WERI-Rb-1 (cell line): ENCODE measurements around the gene DPP3.

Source experiments
- DNase-seq: peaks from one replicate; pipeline ENCODE4 v3.0.0-alpha.2; 2020
- H3K27ac ChIP-seq: fragments of 250-450 bp; sonication (Bioruptor Pico); 2 replicates; pipeline ENCODE4 v1.5.1; 2020; ENCODE audit warnings: mild to moderate bottlenecking, moderate library complexity
- H3K27me3 ChIP-seq: fragments of 250-450 bp; sonication (Bioruptor Pico); 2 replicates; pipeline ENCODE4 v1.5.1; 2021; ENCODE audit warnings: mild to moderate bottlenecking, low read depth, moderate library complexity; ENCODE audit not compliant: insufficient read depth, severe bottlenecking
- H3K36me3 ChIP-seq: fragments of 250-450 bp; sonication (Bioruptor Pico); 2 replicates; pipeline ENCODE4 v1.5.1; 2020; ENCODE audit warnings: mild to moderate bottlenecking, moderate library complexity
- H3K4me3 ChIP-seq: 2 replicates; pipeline ENCODE4 v1.5.1; 2011; ENCODE audit warnings: low read depth, mild to moderate bottlenecking, control low read depth, low read length
- H3K9me3 ChIP-seq: fragments of 250-450 bp; sonication (Bioruptor Pico); 2 replicates; pipeline ENCODE4 v1.5.1; 2021; ENCODE audit warnings: mild to moderate bottlenecking, moderate library complexity; ENCODE audit not compliant: severe bottlenecking
- TF ChIP-seq, protein P1 (sequence below): IDR thresholded peaks from 2 replicates; pipeline ENCODE4 v1.5.1; 2011; ENCODE audit warnings: low read depth, mild to moderate bottlenecking, control low read depth, inconsistent platforms, low read length

The DPP3 gene

DNA sequence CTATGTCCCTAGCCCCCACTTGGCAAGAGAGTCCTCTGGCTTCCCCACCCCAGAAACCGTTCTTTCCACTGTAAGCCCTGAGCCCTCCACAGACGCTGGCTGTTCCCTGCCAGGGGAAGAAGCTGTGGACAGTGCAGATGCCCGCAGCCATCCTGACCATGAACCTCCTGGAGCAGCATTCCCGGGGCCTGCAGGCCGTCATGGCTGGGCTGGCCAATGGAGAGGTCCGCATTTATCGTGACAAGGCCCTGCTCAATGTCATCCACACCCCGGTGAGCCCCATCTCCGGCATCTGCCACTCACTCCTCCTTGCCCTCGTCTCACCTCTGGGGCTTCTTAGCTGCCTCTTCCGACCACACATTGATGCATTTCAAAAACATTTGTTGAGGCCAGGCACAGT, 43.4 kb downstream of the DPP3 start:
- Histone ChIP-seq H3K27me3 (no peaks in the 10 kb centered on the region), H3K4me3 (no peak overlapping the region), H3K27ac (no peak overlapping the region), H3K36me3 (peaks cover 58% of the 10 kb centered on the region), H3K9me3 (no peaks in the 10 kb centered on the region)
- DNase-seq, result no peak
- TF ChIP-seq, protein P1, sequence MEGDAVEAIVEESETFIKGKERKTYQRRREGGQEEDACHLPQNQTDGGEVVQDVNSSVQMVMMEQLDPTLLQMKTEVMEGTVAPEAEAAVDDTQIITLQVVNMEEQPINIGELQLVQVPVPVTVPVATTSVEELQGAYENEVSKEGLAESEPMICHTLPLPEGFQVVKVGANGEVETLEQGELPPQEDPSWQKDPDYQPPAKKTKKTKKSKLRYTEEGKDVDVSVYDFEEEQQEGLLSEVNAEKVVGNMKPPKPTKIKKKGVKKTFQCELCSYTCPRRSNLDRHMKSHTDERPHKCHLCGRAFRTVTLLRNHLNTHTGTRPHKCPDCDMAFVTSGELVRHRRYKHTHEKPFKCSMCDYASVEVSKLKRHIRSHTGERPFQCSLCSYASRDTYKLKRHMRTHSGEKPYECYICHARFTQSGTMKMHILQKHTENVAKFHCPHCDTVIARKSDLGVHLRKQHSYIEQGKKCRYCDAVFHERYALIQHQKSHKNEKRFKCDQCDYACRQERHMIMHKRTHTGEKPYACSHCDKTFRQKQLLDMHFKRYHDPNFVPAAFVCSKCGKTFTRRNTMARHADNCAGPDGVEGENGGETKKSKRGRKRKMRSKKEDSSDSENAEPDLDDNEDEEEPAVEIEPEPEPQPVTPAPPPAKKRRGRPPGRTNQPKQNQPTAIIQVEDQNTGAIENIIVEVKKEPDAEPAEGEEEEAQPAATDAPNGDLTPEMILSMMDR, result no peak

DNA sequence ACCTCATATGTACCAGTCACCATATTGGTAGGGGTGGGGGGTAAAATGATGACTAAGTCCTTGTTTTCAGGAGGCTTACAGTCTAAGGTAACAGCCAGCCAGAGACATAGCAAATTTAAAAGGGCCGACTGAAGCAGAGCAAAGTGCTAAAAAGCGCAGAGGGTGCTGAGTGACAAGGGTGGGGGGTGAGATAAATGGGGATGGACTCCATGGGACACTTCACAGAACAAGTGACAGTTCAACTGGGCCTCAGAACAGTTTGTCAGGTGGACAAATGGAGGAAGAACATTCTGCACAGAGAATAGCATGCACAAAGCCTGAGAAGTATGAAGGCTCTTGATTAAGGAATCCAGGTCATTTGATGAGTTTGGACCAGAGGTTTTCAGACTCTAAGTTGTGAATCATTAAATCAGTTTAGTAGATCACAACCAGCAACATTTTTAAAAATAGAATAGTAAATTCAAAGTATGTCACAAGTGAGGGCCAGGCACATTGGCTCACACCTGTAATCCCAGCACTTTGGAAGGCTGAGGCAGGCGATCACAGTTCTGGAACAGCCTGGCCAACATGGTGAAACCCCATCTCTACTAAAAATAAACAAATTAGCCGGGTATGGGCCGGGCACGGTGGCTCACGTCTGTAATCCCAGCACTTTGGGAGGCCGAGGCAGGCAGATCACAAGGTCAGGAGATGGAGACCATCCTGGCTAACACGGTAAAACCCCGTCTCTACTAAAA, 44.2 kb downstream of the DPP3 start:
- Histone ChIP-seq H3K4me3 (no peak overlapping the region), H3K9me3 (no peaks in the 10 kb centered on the region), H3K36me3 (peaks cover 50% of the 10 kb centered on the region), H3K27me3 (no peaks in the 10 kb centered on the region), H3K27ac (no peak overlapping the region)
- DNase-seq, result no peak
- TF ChIP-seq, protein P1, result no peak

DNA sequence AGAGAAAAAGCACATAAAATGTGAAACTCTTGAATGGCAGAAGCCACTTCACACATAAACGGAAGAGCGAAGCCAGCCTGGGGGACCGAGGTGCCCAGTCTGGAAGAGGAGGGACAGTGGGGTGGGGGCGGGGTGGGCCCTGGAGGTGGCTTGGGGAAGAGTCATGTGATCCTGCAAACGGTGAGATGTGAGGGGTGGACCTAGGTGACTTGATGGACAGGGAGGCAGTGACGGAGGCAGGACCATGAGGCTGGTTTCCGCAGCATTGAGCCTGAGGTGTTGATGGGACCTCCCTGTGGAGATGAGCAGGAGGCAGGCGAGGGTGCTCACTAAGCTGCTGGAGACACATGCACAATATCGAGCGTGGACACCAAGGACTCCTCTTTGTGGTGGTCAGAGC, 48.8 kb downstream of the DPP3 start:
- no peaks in the 10 kb centered on the region for H3K9me3 ChIP-seq
- peaks cover 15% of the 10 kb centered on the region for H3K36me3 ChIP-seq
- H3K27ac ChIP-seq, result no peak overlapping the region
- H3K27me3 ChIP-seq, result no peaks in the 10 kb centered on the region
- DNase-seq, result no peak
- no peak overlapping the region for H3K4me3 ChIP-seq
- TF ChIP-seq, protein P1, result no peak

DNA sequence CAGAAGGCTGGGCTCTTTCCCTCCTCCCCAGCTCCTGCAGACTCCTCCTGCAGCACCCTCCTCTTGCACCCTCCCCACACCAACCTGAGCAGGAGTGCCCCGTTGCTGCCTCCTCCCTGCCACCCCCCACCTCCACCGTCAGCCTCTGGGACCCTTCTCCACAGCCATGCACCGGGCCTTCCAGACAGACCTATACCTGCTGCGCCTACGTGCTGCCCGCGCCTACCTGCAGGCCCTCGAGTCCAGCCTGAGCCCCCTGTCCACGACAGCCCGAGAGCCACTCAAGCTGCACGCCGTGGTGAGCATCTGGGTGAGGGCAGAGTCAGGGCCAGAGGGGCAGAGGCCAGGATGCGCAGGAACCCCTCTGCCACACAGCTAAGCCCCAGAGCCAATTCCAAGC, 49.4 kb downstream of the DPP3 start:
- no peak for DNase-seq
- Histone ChIP-seq H3K9me3 (no peaks in the 10 kb centered on the region), H3K4me3 (no peak overlapping the region), H3K27me3 (no peaks in the 10 kb centered on the region), H3K27ac (no peak overlapping the region), H3K36me3 (peaks cover 15% of the 10 kb centered on the region)
- TF ChIP-seq, protein P1, result no peak

DNA sequence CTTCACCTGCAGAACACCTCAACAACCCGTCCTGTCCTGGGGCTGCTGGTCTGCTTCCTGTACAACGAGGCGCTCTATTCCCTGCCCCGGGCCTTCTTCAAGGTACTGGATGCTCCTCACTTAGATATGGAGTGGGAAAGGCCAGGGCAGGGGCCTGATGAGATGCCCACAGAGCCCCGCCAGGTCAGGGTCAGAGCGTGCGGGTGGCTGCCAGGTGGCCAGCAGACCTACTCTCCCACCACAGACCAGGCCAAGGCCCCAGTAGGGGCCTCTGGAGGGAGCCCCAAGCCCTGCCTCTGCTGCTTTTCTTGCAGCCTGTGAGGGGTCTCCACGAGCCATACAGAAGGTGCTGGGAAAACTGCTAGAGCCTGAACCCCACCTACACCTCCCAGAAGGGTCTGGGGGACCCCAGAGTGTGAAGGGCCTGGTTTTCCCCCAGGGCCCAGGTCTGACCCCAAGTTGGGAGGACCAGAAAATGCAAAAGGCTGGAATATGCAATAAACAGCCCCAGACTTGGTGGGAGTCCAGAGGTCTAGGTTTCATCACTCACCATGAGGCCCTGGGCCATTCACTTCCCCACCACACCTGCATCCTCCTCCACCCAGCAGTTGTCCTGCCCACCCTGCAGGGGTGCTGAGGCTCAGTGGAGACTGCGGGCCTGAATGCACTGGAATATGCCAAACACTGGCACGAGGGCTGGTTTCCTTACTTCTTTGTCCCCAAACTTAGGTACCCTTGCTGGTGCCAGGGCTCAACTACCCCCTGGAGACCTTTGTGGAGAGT, 50.9 kb downstream of the DPP3 start:
- H3K9me3 ChIP-seq, result no peaks in the 10 kb centered on the region
- H3K27me3 ChIP-seq, result no peaks in the 10 kb centered on the region
- DNase-seq, result no peak
- TF ChIP-seq, protein P1, result no peak
- H3K36me3 ChIP-seq, result peaks cover 23% of the 10 kb centered on the region
- H3K4me3 ChIP-seq, result no peak overlapping the region
- H3K27ac ChIP-seq, result no peak overlapping the region
